Nephron progenitor cell (in vitro differentiated cells): ENCODE measurements around the gene C2orf68.
A peak's percentile ranks its signal among the peaks of the same experiment; 100 is the strongest.

ENCODE experiments used
- DNase-seq: peaks from one replicate; pipeline ENCODE4 v3.0.0; 2021
- H3K27ac Mint-ChIP-seq: 2 replicates; pipeline ENCODE4 v1.8.0; 2021; ENCODE audit warnings: mild to moderate bottlenecking, moderate library complexity, mixed read lengths
- H3K27me3 Mint-ChIP-seq: 2 replicates; pipeline ENCODE4 v1.8.0; 2021; ENCODE audit warnings: mild to moderate bottlenecking, low read depth, mixed read lengths; ENCODE audit not compliant: poor library complexity
- H3K36me3 Mint-ChIP-seq: 2 replicates; pipeline ENCODE4 v1.8.0; 2021; ENCODE audit warnings: low read depth, mixed read lengths
- H3K4me1 Mint-ChIP-seq: 2 replicates; pipeline ENCODE4 v1.8.0; 2021; ENCODE audit warnings: mixed read lengths
- H3K4me3 Mint-ChIP-seq: 2 replicates; pipeline ENCODE4 v1.8.0; 2021; ENCODE audit warnings: mild to moderate bottlenecking, moderate library complexity, mixed read lengths
- H3K9me3 Mint-ChIP-seq: 2 replicates; pipeline ENCODE4 v1.8.0; 2021; ENCODE audit warnings: mild to moderate bottlenecking, moderate library complexity, mixed read lengths
- CTCF ChIP-seq: fragments of 200-600 bp; sonication (generic); IDR thresholded peaks from 2 replicates; pipeline ENCODE4 v1.5.0; 2021; ENCODE audit warnings: antibody characterized with exemption

The C2orf68 gene

GRCh38 chr2:85602476-85603234, 9.2 kb downstream of the C2orf68 start, which contains the start of gene TMEM150A:
TMEM150A (minus strand) TSS chr2:85602698; CDS start chr2:85601948, 750 bp downstream.
- TF ChIP-seq CTCF, result no peak
- Mint-ChIP-seq H3K4me3 (peak within 1 kb of the TSS; percentile 90), H3K36me3 (peaks cover 13% of the 10 kb centered on the region), H3K4me1 (peaks cover 39% of the 10 kb centered on the region), H3K9me3 (no peaks in the 10 kb centered on the region), H3K27ac (peak within 1 kb of the TSS; percentile 97), H3K27me3 (no peaks in the 10 kb centered on the region)
- DNase-seq, result peak; percentile 89

- H3K36me3 Mint-ChIP-seq, result peaks cover 8% of the 10 kb centered on the region
- no peaks in the 10 kb centered on the region for H3K27me3 Mint-ChIP-seq
- H3K27ac Mint-ChIP-seq, result peak overlapping the region; percentile 57
- H3K9me3 Mint-ChIP-seq, result no peaks in the 10 kb centered on the region
- peak; percentile 72 for DNase-seq
- H3K4me3 Mint-ChIP-seq, result peak overlapping the region; percentile 88
- H3K4me1 Mint-ChIP-seq, result peaks cover 43% of the 10 kb centered on the region
- TF ChIP-seq CTCF, result no peak
These were observed 9.9 kb downstream of the C2orf68 start for GRCh38 chr2:85601771-85602475.

- Mint-ChIP-seq H3K9me3 (no peaks in the 10 kb centered on the region), H3K36me3 (peaks cover 5% of the 10 kb centered on the region), H3K4me3 (peak overlapping the region; percentile 88), H3K4me1 (peaks cover 50% of the 10 kb centered on the region), H3K27ac (no peak overlapping the region), H3K27me3 (no peaks in the 10 kb centered on the region)
- TF ChIP-seq CTCF, result no peak
- DNase-seq, result no peak
These were observed 10.7 kb downstream of the C2orf68 start for GRCh38 chr2:85600951-85601770.

- peak overlapping the region; percentile 48 for H3K27ac Mint-ChIP-seq
These were observed 11.7 kb downstream of the C2orf68 start for GRCh38 chr2:85600235-85600575.

More at GRCh38 chr2:85600235-85600575, 11.7 kb downstream of the C2orf68 start:
- no peak overlapping the region for H3K4me3 Mint-ChIP-seq
- H3K36me3 Mint-ChIP-seq, result no peaks in the 10 kb centered on the region
- peaks cover 49% of the 10 kb centered on the region for H3K4me1 Mint-ChIP-seq
- DNase-seq, result no peak
- H3K27me3 Mint-ChIP-seq, result no peaks in the 10 kb centered on the region
- no peaks in the 10 kb centered on the region for H3K9me3 Mint-ChIP-seq
- no peak for TF ChIP-seq CTCF
